Glomerular endothelial cell (primary cell): ENCODE results near the gene NUCB1. TPM values are rescaled to one million over a fixed set of nuclear protein-coding genes. Genes with fewer than 3 reads are reported as not detected.
"Not testable (repeated sequence)": the region's sequence is repeated elsewhere in the genome, so short reads cannot be mapped to it uniquely, and the experiment has no call there.

Source experiments
- DNase-seq: peaks from one replicate; pipeline ENCODE4 v3.0.0-alpha.2; 2011; ENCODE audit warnings: low read depth, low spot score; ENCODE audit errors: extremely low read depth
- total RNA-seq: library from RNA; depleted of rRNA; stranded (reverse); fragments of >200 nt; gene quantifications from 2 replicates; pipeline ENCODE4 v1.2.3, GENCODE V29; 2015

The NUCB1 gene
- total RNA-seq, 1 donor from 2014 or later: 446 TPM

GRCh38 chr19:48900477-48901406 lies 630 bp downstream of the NUCB1 start:
- no peak for DNase-seq

- DNase-seq: not testable (repeated sequence)
Observed at GRCh38 chr19:48902291-48902690, 2.2 kb downstream of the NUCB1 start.

GRCh38 chr19:48903788-48904187 lies 3.7 kb downstream of the NUCB1 start:
- DNase-seq: not testable (repeated sequence)

GRCh38 chr19:48905664-48906063 lies 5.6 kb downstream of the NUCB1 start:
- no peak for DNase-seq

- DNase-seq: no peak
Observed at GRCh38 chr19:48906324-48906723, 6.2 kb downstream of the NUCB1 start.

- DNase-seq: no peak
Observed at GRCh38 chr19:48907671-48908070, 7.6 kb downstream of the NUCB1 start.

GRCh38 chr19:48909424-48910077 lies 9.4 kb downstream of the NUCB1 start:
- DNase-seq: not testable (repeated sequence)

- no peak for DNase-seq
Observed at GRCh38 chr19:48910803-48911202, 10.7 kb downstream of the NUCB1 start.

GRCh38 chr19:48913114-48913889 lies 13.2 kb downstream of the NUCB1 start:
- no peak for DNase-seq

GRCh38 chr19:48914181-48914580 lies 14.1 kb downstream of the NUCB1 start:
- DNase-seq: no peak

- no peak for DNase-seq
Observed at GRCh38 chr19:48915757-48916156, 15.6 kb downstream of the NUCB1 start.

GRCh38 chr19:48918071-48918470 lies 18.0 kb downstream of the NUCB1 start:
- no peak for DNase-seq

- DNase-seq: no peak
Observed at GRCh38 chr19:48918801-48919247, 18.7 kb downstream of the NUCB1 start.

- not testable (repeated sequence) for DNase-seq
Observed at GRCh38 chr19:48919271-48919670, 19.2 kb downstream of the NUCB1 start.

GRCh38 chr19:48920949-48921348 lies 20.8 kb downstream of the NUCB1 start:
- no peak for DNase-seq

- no peak for DNase-seq
Observed at GRCh38 chr19:48921721-48922500, 21.8 kb downstream of the NUCB1 start.

GRCh38 chr19:48922548-48923490 lies 22.7 kb downstream of the NUCB1 start:
- no peak for DNase-seq

GRCh38 chr19:48925240-48925843 lies 25.2 kb downstream of the NUCB1 start:
- no peak for DNase-seq

- DNase-seq: not testable (repeated sequence)
Observed at GRCh38 chr19:48925890-48926289, 25.8 kb downstream of the NUCB1 start.
